DND-41 (cell line): ENCODE results near the gene FSIP1.

Experiments
- EZH2 ChIP-seq: IDR thresholded peaks from 3 replicates; pipeline ENCODE4 v1.6.1; 2012; ENCODE audit warnings: borderline replicate concordance, low read depth, mild to moderate bottlenecking, moderate library complexity, low read length, inconsistent platforms; ENCODE audit not compliant: severe bottlenecking
- TF ChIP-seq, protein P1 (sequence below): IDR thresholded peaks from 2 replicates; pipeline ENCODE4 v1.5.1; 2012; ENCODE audit warnings: borderline replicate concordance, low read length, moderate library complexity, mild to moderate bottlenecking; ENCODE audit not compliant: poor library complexity, severe bottlenecking; ENCODE audit errors: extremely low read depth

DNA sequence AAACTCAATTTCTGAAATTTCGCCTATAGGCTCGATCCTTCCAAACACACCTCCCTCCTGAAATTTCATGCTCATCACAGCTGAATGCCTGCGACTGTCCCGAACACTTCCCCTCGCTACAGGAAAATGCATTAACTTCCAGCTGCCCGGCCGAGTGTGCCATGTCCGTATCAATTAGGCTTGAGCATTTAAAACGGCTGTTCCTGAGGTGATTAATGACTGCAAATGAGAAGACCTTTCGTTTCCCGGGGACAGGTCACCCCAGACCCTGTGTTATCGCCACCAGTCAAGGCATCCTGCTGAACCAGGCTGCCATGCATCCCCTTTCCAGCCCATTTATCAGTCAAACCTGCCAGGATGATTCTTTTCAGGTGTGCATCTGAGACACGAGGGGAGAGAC lies 138.5 kb downstream of the FSIP1 start:
- TF ChIP-seq, protein P1, sequence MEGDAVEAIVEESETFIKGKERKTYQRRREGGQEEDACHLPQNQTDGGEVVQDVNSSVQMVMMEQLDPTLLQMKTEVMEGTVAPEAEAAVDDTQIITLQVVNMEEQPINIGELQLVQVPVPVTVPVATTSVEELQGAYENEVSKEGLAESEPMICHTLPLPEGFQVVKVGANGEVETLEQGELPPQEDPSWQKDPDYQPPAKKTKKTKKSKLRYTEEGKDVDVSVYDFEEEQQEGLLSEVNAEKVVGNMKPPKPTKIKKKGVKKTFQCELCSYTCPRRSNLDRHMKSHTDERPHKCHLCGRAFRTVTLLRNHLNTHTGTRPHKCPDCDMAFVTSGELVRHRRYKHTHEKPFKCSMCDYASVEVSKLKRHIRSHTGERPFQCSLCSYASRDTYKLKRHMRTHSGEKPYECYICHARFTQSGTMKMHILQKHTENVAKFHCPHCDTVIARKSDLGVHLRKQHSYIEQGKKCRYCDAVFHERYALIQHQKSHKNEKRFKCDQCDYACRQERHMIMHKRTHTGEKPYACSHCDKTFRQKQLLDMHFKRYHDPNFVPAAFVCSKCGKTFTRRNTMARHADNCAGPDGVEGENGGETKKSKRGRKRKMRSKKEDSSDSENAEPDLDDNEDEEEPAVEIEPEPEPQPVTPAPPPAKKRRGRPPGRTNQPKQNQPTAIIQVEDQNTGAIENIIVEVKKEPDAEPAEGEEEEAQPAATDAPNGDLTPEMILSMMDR: no peak
- no peak for TF ChIP-seq EZH2
